PC-9 (cell line): ENCODE data around the gene ATP2C1.

Source experiments
- EZH2 ChIP-seq: fragments of 200-600 bp; sonication (generic); IDR thresholded peaks from 2 replicates; pipeline ENCODE4 v1.8.0; 2017; ENCODE audit warnings: antibody characterized with exemption, low read depth
- TF ChIP-seq, protein P1 (sequence below): fragments of 200-600 bp; sonication (generic); conservative IDR thresholded peaks from 2 replicates; pipeline ENCODE4 v1.6.1; 2017; ENCODE audit warnings: mixed run types, antibody characterized with exemption, mild to moderate bottlenecking, moderate library complexity

DNA sequence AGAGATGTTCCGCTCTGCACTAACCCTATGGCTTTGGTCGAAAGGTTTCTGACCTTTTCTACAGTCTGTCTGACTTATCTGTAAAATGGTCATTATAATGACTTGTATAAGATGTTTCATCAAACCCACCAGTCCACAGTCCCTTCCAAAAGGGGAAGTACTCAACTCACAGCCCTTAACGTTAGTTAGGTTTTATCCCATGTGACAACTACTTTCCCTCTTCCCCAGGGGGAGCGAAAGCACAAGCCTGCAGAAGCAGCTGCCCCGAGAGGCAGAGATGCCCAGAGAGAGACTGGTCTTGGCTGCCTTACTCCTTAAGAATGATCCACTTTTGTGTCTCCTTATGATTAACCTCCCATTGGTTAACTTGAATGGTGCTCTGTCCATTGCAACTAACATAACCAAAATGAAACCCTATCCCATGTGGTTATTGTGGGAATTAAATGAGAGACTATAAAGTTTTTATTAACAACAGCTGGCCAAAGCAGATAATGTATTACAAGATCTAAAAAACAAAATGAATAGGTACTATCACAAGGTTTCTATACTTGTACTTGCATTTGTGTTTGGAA is 126.3 kb downstream of the ATP2C1 start:
- TF ChIP-seq, protein P1, sequence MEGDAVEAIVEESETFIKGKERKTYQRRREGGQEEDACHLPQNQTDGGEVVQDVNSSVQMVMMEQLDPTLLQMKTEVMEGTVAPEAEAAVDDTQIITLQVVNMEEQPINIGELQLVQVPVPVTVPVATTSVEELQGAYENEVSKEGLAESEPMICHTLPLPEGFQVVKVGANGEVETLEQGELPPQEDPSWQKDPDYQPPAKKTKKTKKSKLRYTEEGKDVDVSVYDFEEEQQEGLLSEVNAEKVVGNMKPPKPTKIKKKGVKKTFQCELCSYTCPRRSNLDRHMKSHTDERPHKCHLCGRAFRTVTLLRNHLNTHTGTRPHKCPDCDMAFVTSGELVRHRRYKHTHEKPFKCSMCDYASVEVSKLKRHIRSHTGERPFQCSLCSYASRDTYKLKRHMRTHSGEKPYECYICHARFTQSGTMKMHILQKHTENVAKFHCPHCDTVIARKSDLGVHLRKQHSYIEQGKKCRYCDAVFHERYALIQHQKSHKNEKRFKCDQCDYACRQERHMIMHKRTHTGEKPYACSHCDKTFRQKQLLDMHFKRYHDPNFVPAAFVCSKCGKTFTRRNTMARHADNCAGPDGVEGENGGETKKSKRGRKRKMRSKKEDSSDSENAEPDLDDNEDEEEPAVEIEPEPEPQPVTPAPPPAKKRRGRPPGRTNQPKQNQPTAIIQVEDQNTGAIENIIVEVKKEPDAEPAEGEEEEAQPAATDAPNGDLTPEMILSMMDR, result no peak
- no peak for TF ChIP-seq EZH2
